ENCODE data around the gene EMX2.
"Not testable (repeated sequence)": the region's sequence is repeated elsewhere in the genome, so short reads cannot be mapped to it uniquely, and the experiment has no call there.

DNA sequence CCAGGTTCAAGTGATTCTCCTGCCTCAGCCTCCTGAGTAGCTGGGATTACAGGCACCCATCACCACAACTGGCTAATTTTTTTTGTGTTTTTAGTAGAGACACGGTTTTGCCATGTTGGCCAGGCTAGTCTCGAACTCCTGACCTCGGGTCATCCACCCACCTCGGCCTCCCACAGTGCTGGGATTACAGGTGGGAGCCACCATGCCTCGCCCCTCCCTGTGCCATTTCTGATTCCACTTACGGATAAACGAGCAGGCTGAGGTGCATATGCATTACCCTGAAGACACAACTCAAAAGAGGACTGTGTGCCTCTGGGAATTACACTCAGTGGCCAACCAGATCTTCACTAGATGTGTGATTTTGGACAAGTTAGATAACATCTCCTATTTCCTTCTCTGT lies 35.5 kb upstream of the EMX2 start:
- TF ChIP-seq, protein P1, sequence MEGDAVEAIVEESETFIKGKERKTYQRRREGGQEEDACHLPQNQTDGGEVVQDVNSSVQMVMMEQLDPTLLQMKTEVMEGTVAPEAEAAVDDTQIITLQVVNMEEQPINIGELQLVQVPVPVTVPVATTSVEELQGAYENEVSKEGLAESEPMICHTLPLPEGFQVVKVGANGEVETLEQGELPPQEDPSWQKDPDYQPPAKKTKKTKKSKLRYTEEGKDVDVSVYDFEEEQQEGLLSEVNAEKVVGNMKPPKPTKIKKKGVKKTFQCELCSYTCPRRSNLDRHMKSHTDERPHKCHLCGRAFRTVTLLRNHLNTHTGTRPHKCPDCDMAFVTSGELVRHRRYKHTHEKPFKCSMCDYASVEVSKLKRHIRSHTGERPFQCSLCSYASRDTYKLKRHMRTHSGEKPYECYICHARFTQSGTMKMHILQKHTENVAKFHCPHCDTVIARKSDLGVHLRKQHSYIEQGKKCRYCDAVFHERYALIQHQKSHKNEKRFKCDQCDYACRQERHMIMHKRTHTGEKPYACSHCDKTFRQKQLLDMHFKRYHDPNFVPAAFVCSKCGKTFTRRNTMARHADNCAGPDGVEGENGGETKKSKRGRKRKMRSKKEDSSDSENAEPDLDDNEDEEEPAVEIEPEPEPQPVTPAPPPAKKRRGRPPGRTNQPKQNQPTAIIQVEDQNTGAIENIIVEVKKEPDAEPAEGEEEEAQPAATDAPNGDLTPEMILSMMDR (conservative IDR thresholded peaks at IDR 0.05; ENCODE audit: low read depth in 2 of 2) = not testable (repeated sequence)
- TF ChIP-seq POLR2AphosphoS5 (IDR thresholded peaks at IDR 0.05; ENCODE audit: low read depth); EZH2 (IDR thresholded peaks at IDR 0.05; ENCODE audit: low read depth, unreplicated experiment): not testable (repeated sequence)
